HepG2 (cell line): ENCODE measurements around the gene SIRT7. TPM values are rescaled to one million over a fixed set of nuclear protein-coding genes. Genes with fewer than 3 reads are reported as not detected.

Experiments
- GABPB1 ChIP-seq: IDR thresholded peaks from 2 replicates; pipeline ENCODE4 v1.6.1; 2016; ENCODE audit warnings: mild to moderate bottlenecking, missing genetic modification reagents, moderate library complexity, missing compliant biosample characterization
- HMG20B ChIP-seq: conservative IDR thresholded peaks from 2 replicates; pipeline ENCODE4 v1.6.1; 2016; ENCODE audit warnings: missing genetic modification reagents, missing compliant biosample characterization
- JARID2 ChIP-seq: sonication (generic); formaldehyde crosslinking; IDR thresholded peaks from 2 replicates; pipeline ENCODE4 v1.8.1; 2023; ENCODE audit warnings: missing genetic modification reagents, inconsistent platforms; ENCODE audit not compliant: insufficient replicate concordance
- KIAA2018 ChIP-seq: sonication (generic); formaldehyde crosslinking; IDR thresholded peaks from 2 replicates; pipeline ENCODE4 v1.5.0; 2020; ENCODE audit warnings: mild to moderate bottlenecking, missing genetic modification reagents, borderline replicate concordance
- KLF16 ChIP-seq, 2 experiments: sonication (generic) in 1 of 2; formaldehyde crosslinking in 1 of 2; IDR thresholded peaks; 2 replicates each; pipeline versions ENCODE4 v1.6.1 to v1.8.0; 2016 to 2023; ENCODE audit warnings: missing genetic modification reagents in 2 of 2, missing compliant biosample characterization in 1 of 2
- MXD4 ChIP-seq: IDR thresholded peaks from 2 replicates; pipeline ENCODE4 v1.6.1; 2016; ENCODE audit warnings: mild to moderate bottlenecking, missing biosample characterization, missing genetic modification reagents
- NFIC ChIP-seq: IDR thresholded peaks from 2 replicates; pipeline ENCODE4 v1.6.1; 2012; ENCODE audit warnings: mild to moderate bottlenecking, low read length, inconsistent platforms
- NFKBIZ ChIP-seq: IDR thresholded peaks from 2 replicates; pipeline ENCODE4 v1.6.1; 2018; ENCODE audit warnings: missing genetic modification reagents, missing compliant biosample characterization
- SRSF4 ChIP-seq: fragments of 200-400 bp; formaldehyde crosslinking; IDR thresholded peaks from one replicate; pipeline ENCODE4 v1.6.1; 2018; ENCODE audit warnings: mild to moderate bottlenecking, low read depth, low read length, moderate library complexity; ENCODE audit not compliant: poor library complexity, severe bottlenecking
- ZC3H4 ChIP-seq: sonication (generic); formaldehyde crosslinking; IDR thresholded peaks from 2 replicates; pipeline ENCODE4 v1.4.0; 2020; ENCODE audit warnings: missing genetic modification reagents, borderline replicate concordance
- ZFP37 ChIP-seq: sonication (generic); formaldehyde crosslinking; IDR thresholded peaks from 2 replicates; pipeline ENCODE4 v1.4.0; 2020; ENCODE audit warnings: missing genetic modification reagents, borderline replicate concordance
- ZNF350 ChIP-seq: sonication (generic); formaldehyde crosslinking; IDR thresholded peaks from 2 replicates; pipeline ENCODE4 v1.4.0; 2020; ENCODE audit warnings: mild to moderate bottlenecking, low read depth, missing genetic modification reagents, borderline replicate concordance
- ZNF460 ChIP-seq: sonication (generic); formaldehyde crosslinking; IDR thresholded peaks from 2 replicates; pipeline ENCODE4 v1.5.1; 2020; ENCODE audit warnings: missing genetic modification reagents, mild to moderate bottlenecking, borderline replicate concordance
- ZNF580 ChIP-seq: IDR thresholded peaks from 2 replicates; pipeline ENCODE4 v1.6.1; 2016; ENCODE audit warnings: low read depth, borderline replicate concordance
- polyA plus RNA-seq, 8 experiments: library from polyadenylated mRNA; depleted of rRNA in 3 of 8; stranded (reverse) in 7 of 8; unstranded in 1 of 8; fragments of >200 nt; fragmentation: Illumina TruSeq in 4 of 8; extraction: Trizol in 4 of 8; gene quantifications; 2 replicates each; pipeline versions ENCODE4 v1.2.1 to v1.2.3, GENCODE V29; 2011 to 2016; ENCODE audit warnings: low read depth in 4 of 8, missing spikeins in 1 of 8, mixed read lengths in 1 of 8; ENCODE audit not compliant: insufficient read depth in 1 of 8
- total RNA-seq, 5 experiments: library from RNA; depleted of rRNA; stranded (reverse); fragments of >200 nt; fragmentation: Illumina TruSeq; extraction: Trizol; gene quantifications; 2 replicates each; pipeline ENCODE4 v1.2.3, GENCODE V29; 2016; ENCODE audit warnings: low read depth in 1 of 5

SIRT7 gene
- total and polyA plus RNA-seq, 2 of the 13 experiments (the other 11 are each of a cell fraction or from before 2014, with no cell fraction given) = 8.3 to 24.8 TPM

- TF ChIP-seq GABPB1 (CRISPR knock-in tag) = 0 out of 2 replicates have a peak, but pooled peaks have one; percentile 3
- TF ChIP-seq ZNF580 (CRISPR knock-in tag) = 0 out of 2 replicates have a peak, but pooled peaks have one; percentile 15
- 0 out of 2 replicates have a peak, but pooled peaks have one; percentile 18 for TF ChIP-seq ZNF350 (CRISPR knock-in tag)
- 0 out of 2 replicates have a peak, but pooled peaks have one; percentile 71 for TF ChIP-seq ZC3H4 (CRISPR knock-in tag)
- TF ChIP-seq HMG20B (CRISPR knock-in tag) = 0 out of 2 replicates have a peak, but pooled peaks have one; percentile 37
- TF ChIP-seq SRSF4 = peak; percentile 43
- TF ChIP-seq MXD4 (CRISPR knock-in tag) = no peak
- TF ChIP-seq KLF16 (CRISPR knock-in tag; IDR thresholded peaks at IDR 0.05) = peak in 1 of 2 experiments; percentile 22; a peak in 1 of 4 replicates
- peak; percentile 83 for TF ChIP-seq ZNF460
- peak; percentile 51; the same call in 1 of the 2 replicates for TF ChIP-seq NFIC
- no peak for TF ChIP-seq ZFP37 (CRISPR knock-in tag)
- TF ChIP-seq NFKBIZ (CRISPR knock-in tag) = 0 out of 2 replicates have a peak, but pooled peaks have one; percentile 20
- TF ChIP-seq JARID2 (CRISPR knock-in tag) = no peak
- no peak for TF ChIP-seq KIAA2018 (CRISPR knock-in tag)
- TF ChIP-seq, all 625 proteins: peak for 37
Observed at GRCh38 chr17:81951785-81952684, 34.1 kb upstream of the SIRT7 start (continued).
